HepG2 (cell line): ENCODE results near the gene RPE. TPM values are rescaled to one million over a fixed set of nuclear protein-coding genes. Genes with fewer than 3 reads are reported as not detected.
A peak's percentile ranks its signal among the peaks of the same experiment; 100 is the strongest.

ENCODE experiments used
- CCAR2 ChIP-seq: fragments of 200-400 bp; formaldehyde crosslinking; optimal IDR thresholded peaks from 2 replicates; pipeline ENCODE3; 2018; ENCODE audit warnings: low read depth, mild to moderate bottlenecking, low read length, moderate library complexity
- EZH2 ChIP-seq: conservative IDR thresholded peaks from 2 replicates; pipeline ENCODE4 v1.6.1; 2012; ENCODE audit warnings: mild to moderate bottlenecking, low read depth, low read length, moderate library complexity
- FOXP4 ChIP-seq: sonication (generic); formaldehyde crosslinking; IDR thresholded peaks from 2 replicates; pipeline ENCODE4 v1.4.0; 2020; ENCODE audit warnings: missing genetic modification reagents
- HMG20A ChIP-seq: IDR thresholded peaks from 2 replicates; pipeline ENCODE4 v1.6.1; 2016; ENCODE audit warnings: borderline replicate concordance
- HNRNPH1 ChIP-seq: fragments of 200-400 bp; formaldehyde crosslinking; optimal IDR thresholded peaks from 2 replicates; pipeline ENCODE3; 2017; ENCODE audit warnings: mild to moderate bottlenecking, low read depth, low read length
- IRF1 ChIP-seq: sonication (generic); formaldehyde crosslinking; IDR thresholded peaks from 2 replicates; pipeline ENCODE4 v1.4.0; 2020; ENCODE audit warnings: low read depth, mild to moderate bottlenecking, missing genetic modification reagents
- MEIS2 ChIP-seq: sonication (generic); formaldehyde crosslinking; IDR thresholded peaks from 2 replicates; pipeline ENCODE4 v1.9.0; 2021; ENCODE audit warnings: mild to moderate bottlenecking, missing genetic modification reagents
- PCBP1 ChIP-seq: fragments of 200-400 bp; formaldehyde crosslinking; IDR thresholded peaks from 2 replicates; pipeline ENCODE4 v1.6.1; 2017; ENCODE audit warnings: mild to moderate bottlenecking, low read depth, low read length, borderline replicate concordance
- PLSCR1 ChIP-seq: sonication (generic); formaldehyde crosslinking; IDR thresholded peaks from 2 replicates; pipeline ENCODE4 v1.5.0; 2020; ENCODE audit warnings: missing genetic modification reagents, mild to moderate bottlenecking, borderline replicate concordance
- SYNCRIP ChIP-seq: fragments of 200-400 bp; formaldehyde crosslinking; IDR thresholded peaks from 2 replicates; pipeline ENCODE4 v1.6.1; 2018; ENCODE audit warnings: mild to moderate bottlenecking, low read depth, low read length; ENCODE audit not compliant: insufficient read depth
- ZNF142 ChIP-seq: sonication (generic); formaldehyde crosslinking; IDR thresholded peaks from 2 replicates; pipeline ENCODE4 v1.4.0; 2020; ENCODE audit warnings: missing genetic modification reagents
- ZNF207 ChIP-seq: fragments of 450-650 bp; IDR thresholded peaks from 2 replicates; pipeline ENCODE4 v1.6.1; 2016; ENCODE audit warnings: antibody characterized with exemption, borderline replicate concordance
- ZNF350 ChIP-seq: sonication (generic); formaldehyde crosslinking; IDR thresholded peaks from 2 replicates; pipeline ENCODE4 v1.4.0; 2020; ENCODE audit warnings: mild to moderate bottlenecking, low read depth, missing genetic modification reagents, borderline replicate concordance
- ZNF724P ChIP-seq: sonication (generic); formaldehyde crosslinking; IDR thresholded peaks from 2 replicates; pipeline ENCODE4 v1.8.0; 2022; ENCODE audit warnings: missing genetic modification reagents, borderline replicate concordance
- ZNF772 ChIP-seq: sonication (generic); formaldehyde crosslinking; IDR thresholded peaks from 2 replicates; pipeline ENCODE4 v1.5.0; 2020; ENCODE audit warnings: mild to moderate bottlenecking, missing genetic modification reagents
- ZNF784 ChIP-seq: sonication (generic); formaldehyde crosslinking; IDR thresholded peaks from 2 replicates; pipeline ENCODE4 v1.5.1; 2020; ENCODE audit warnings: missing genetic modification reagents, mild to moderate bottlenecking, borderline replicate concordance
- polyA plus RNA-seq, 8 experiments: library from polyadenylated mRNA; depleted of rRNA in 3 of 8; stranded (reverse) in 7 of 8; unstranded in 1 of 8; fragments of >200 nt; fragmentation: Illumina TruSeq in 4 of 8; extraction: Trizol in 4 of 8; gene quantifications; 2 replicates each; pipeline versions ENCODE4 v1.2.1 to v1.2.3, GENCODE V29; 2011 to 2016; ENCODE audit warnings: low read depth in 4 of 8, missing spikeins in 1 of 8, mixed read lengths in 1 of 8; ENCODE audit not compliant: insufficient read depth in 1 of 8
- total RNA-seq, 5 experiments: library from RNA; depleted of rRNA; stranded (reverse); fragments of >200 nt; fragmentation: Illumina TruSeq; extraction: Trizol; gene quantifications; 2 replicates each; pipeline ENCODE4 v1.2.3, GENCODE V29; 2016; ENCODE audit warnings: low read depth in 1 of 5

Gene RPE
- total and polyA plus RNA-seq, 2 of the 13 experiments (the other 11 are each of a cell fraction or from before 2014, with no cell fraction given), result 72.3 to 107 TPM

DNA sequence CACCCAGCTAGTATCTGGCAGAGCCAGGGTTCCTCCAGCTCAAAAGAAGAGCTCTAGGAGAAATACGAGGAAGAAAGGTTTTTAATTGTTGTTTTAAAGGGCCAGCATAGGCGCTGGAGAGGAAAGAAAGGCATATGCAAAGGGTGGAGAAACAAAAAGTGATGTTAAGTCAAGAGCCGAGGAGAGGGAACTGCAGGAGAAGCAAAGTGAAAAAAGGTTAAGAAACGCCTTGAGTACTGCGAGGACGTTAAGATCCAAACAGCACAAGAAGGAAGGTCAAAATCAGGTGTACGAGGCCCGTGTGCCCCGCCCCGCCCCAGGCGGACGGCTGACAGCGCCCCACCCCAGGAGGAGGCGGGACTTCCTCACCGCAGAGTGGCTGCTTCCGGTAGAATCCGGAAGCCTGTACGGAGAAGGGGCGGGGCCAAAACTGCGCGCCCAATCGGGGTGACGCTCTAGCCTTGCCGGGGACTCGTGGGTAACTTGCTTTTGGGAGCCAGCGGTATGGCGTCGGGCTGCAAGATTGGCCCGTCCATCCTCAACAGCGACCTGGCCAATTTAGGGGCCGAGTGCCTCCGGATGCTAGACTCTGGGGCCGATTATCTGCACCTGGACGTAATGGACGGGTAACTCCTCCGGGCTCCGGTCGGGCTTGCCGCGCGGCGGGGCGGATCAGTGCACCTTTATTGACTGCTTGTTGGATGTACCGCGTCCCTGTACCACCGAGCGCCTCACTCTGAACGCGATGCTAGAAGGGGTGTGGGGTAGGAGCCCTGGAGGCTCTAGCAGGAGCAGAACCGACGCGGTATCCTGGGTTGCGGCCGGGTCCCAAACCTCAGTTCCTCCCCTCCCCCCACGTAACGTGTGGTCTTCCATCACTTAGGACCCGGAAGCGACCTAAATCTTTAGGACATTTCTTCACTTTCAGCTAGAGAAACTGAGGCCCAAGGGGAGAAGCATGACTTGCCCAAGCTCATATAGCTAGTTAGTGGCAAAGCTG, at the start of gene RPE (continued):
- TF ChIP-seq ZNF142 (CRISPR knock-in tag) (peak; percentile 51), HMG20A (no peak), ZNF207 (no peak), PLSCR1 (CRISPR knock-in tag) (no peak), ZNF772 (CRISPR knock-in tag) (peak; percentile 91; the same call in 1 of the 2 replicates), EZH2 (no peak), ZNF350 (peak; percentile 58; the same call in 1 of the 2 replicates), HNRNPH1 (no peak), PCBP1 (no peak), FOXP4 (CRISPR knock-in tag) (peak; percentile 21), ZNF784 (CRISPR knock-in tag) (no peak; the same call in 1 of the 2 replicates), IRF1 (CRISPR knock-in tag) (no peak), CCAR2 (no peak), MEIS2 (peak; percentile 82), ZNF724P (CRISPR knock-in tag) (peak; percentile 46; the same call in 1 of the 2 replicates), SYNCRIP (no peak)
